GM20000 (cell line): ENCODE data around the gene FMNL2.

Experiments used
- DNase-seq: peaks from one replicate; pipeline ENCODE4 v3.0.0; 2012; ENCODE audit warnings: low spot score
- TF ChIP-seq, protein P1 (sequence below): IDR thresholded peaks from 2 replicates; pipeline ENCODE4 v1.5.1; 2012; ENCODE audit warnings: mild to moderate bottlenecking, control low read depth; ENCODE audit errors: extremely low read depth, missing control alignments

Gene FMNL2

DNA sequence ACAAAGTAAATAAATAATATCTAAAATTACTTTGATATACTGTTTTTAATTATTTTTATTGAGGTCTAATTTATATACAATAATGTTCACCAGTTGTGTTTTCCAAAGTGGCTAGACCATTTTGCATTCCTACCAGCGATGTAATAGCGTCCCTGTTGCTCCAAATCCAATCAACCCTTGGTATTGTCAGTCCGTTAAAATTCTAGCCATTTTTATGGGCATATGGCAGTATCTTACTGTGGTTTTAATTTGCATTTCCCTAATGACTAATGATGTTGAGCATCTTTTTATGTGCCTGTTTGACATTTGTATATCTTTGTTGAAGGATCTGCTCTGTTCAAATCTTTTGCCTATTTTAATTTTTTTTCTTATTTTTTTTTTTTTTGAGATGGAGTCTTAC, 197.3 kb downstream of the FMNL2 start:
- TF ChIP-seq, protein P1, sequence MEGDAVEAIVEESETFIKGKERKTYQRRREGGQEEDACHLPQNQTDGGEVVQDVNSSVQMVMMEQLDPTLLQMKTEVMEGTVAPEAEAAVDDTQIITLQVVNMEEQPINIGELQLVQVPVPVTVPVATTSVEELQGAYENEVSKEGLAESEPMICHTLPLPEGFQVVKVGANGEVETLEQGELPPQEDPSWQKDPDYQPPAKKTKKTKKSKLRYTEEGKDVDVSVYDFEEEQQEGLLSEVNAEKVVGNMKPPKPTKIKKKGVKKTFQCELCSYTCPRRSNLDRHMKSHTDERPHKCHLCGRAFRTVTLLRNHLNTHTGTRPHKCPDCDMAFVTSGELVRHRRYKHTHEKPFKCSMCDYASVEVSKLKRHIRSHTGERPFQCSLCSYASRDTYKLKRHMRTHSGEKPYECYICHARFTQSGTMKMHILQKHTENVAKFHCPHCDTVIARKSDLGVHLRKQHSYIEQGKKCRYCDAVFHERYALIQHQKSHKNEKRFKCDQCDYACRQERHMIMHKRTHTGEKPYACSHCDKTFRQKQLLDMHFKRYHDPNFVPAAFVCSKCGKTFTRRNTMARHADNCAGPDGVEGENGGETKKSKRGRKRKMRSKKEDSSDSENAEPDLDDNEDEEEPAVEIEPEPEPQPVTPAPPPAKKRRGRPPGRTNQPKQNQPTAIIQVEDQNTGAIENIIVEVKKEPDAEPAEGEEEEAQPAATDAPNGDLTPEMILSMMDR = no peak
- DNase-seq = no peak

DNA sequence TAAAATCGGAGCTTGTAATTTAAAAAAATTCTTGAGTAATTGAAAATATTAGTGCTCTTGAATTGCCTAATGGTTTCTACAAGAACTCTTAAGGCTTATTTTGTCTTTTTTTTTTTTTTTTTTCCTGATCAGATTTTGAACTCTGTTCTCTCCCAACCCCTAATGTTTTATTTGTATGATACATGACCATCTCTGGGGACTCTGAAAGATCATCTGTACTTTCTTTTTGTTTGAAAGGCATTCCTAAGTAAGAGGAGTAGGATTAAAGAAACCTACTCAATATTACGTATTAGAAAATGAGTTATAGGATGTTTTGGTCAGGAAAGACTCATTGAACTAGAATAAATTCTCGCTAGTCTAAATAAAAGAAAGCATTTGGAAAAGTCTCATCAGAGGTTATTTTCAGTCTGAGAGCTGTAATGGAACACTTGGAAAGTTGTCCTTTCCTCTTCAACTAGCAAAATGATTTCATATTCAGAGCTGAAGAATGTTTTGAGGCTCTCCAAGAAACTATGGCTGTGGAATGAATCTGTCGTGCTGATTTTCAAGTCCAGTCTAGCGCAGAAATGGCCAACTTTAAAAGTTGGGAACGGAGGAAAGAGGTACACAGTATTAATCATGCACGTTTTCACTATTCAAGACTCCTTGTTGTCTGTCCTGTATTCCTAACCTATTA, 199.6 kb downstream of the FMNL2 start:
- TF ChIP-seq, protein P1 = no peak
- no peak for DNase-seq

DNA sequence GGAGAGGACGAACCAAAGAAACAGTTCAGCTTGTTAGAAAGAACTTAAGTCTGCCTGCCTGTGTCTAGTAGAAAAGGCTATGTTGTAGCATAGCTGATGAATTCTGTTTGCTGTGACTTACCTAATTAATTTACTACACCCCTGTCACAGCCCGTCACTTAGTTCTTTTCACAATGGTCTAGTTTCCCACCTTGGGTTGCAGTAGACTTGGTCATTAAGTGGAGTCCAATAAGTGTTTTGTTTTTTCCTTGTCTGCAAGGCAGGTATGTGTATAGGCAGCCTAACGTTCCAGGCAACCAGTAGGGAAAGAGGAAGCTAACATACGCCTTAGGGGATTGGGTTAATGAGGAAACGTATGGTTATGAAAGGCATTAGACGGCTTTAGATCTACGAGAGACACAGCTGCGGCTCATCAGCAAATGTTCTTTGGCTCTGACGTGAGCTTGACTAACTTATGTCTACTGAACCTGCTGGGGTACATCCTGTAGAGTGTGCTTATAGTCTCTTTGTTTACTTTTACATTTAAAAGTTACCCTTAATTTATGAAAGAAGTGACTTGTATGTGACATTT, 202.2 kb downstream of the FMNL2 start:
- DNase-seq = no peak
- TF ChIP-seq, protein P1 = no peak

DNA sequence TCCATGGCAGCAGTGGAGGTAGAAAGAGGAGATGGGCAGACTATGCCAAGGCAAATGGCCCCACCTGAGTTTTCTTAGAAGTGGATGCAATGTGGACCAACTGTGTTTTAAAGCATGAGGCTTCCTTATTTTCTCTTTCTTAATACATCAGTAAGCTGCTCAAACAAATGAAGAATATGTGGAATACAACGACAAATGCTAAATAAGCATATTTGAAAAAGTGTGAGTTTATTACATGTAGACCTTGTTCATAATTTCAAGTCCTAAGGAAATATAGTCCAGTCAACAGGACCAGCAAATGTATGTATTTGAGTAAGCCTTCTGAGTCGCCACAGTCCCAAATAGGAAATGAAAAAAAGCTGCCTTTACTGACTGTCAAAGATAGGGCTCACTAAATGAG, 204.4 kb downstream of the FMNL2 start:
- TF ChIP-seq, protein P1 = no peak
- no peak for DNase-seq

DNA sequence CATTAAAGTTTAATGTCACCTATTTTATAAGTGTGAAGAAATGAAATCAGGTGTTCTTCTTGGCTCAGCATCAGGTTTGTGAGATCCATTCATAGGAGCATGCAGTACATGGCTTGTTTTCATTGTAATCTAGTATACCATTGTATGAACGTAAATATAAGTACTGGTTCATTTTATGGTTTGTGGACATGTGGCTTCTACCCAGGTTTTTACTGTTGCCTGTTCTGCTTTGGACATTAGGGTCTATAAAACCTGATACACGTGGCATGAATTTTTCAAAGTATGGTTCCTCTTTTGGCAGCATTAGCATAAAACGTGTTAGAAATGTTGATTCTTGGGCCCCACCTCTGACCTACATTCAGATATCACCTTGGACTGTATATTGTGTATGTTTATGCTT, 206.7 kb downstream of the FMNL2 start:
- TF ChIP-seq, protein P1 = no peak
- no peak for DNase-seq

DNA sequence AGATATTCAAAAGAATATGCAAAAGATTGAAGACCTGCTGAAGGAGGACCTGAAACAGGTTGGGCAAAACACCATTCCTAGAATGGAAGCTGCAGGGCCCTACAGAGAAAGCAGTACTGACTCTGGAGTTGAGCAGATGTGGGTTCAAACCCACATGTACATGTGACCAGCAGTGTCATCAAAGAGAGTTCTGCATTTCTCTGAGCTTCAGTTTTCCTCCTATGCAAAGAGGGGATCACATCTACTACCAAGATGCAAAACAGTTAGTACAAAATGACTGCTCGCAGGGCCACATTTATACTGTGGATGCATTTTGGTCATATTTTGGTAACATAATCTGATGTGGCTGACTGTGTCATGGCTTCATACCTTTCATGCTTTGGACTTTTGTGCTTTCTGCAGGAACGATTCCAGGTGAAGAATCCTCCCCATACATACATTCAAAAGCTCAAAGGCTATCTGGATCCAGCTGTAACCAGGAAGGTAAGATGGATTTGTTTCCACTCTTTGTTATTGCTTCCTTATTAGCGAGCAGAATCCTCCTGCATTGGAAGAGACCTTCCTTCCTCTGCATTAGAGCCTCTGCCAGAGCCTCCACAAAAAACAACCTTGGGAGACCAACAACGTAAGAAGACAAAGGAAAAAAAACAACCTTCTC, 207.5 kb downstream of the FMNL2 start:
- no peak for DNase-seq
- TF ChIP-seq, protein P1 = no peak

DNA sequence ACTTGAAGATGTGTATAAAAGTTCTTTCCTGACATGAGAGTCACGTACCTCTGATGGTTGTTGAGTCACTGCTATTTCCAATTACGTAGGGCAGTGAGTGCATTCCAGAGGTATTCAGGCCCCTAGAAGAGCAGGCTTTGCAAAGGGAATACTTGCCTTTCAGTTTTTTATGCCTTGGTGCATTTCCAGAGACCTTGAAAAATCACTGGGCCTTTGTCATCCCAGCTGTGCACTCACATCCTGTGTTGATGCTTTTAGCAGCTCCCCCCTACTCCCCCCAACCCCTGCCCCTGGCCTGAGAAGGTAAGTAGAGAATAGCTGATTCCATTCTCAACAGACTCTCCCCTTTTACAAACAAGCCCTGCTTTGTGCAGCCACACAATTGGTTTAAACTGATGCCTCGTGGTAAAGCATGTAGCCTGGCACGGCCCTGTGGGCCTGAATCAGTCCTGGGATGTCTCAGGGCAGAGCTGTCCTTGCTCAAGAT, 208.1 kb downstream of the FMNL2 start:
- DNase-seq = no peak
- TF ChIP-seq, protein P1 = no peak
